ENCODE measurements around the gene SPDEF.

- TF ChIP-seq HOXB13 (CRISPR knock-in tag; IDR thresholded peaks at IDR 0.05; ENCODE audit: low read depth) (no peak), E2F6 (IDR thresholded peaks at IDR 0.05; ENCODE audit: borderline replicate concordance, low read depth) (no peak), HOXA7 (CRISPR knock-in tag; IDR thresholded peaks at IDR 0.05) (no peak)
Observed at GRCh38 chr6:34512738-34513115, 43.4 kb downstream of the SPDEF start.

Data from A549 (cell line).